ENCODE data around the gene CCDC149.

DNA sequence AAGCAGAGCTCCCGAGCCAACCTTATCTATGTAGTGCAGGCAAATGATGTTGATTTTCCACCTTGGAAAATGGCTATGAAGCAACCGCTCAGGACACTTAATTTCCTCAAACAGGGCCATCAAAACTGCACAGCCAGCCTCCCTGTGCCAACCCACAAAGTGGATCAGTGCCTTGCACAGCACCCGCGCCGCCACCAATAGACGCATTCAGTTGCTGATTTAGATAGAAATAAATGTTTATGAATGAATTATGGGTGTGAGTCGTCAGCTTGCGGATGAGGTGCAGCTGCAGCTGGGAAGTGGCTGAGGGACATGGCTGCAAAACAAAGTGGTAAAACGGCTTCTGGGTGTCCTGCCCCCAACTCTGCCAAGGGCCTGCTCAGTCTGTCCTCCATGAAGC, 70.5 kb downstream of the CCDC149 start:
- TF ChIP-seq POLR2A (IDR thresholded peaks at IDR 0.05; ENCODE audit: low read depth, low read length) (no peak), CTCF (conservative IDR thresholded peaks at IDR 0.05; ENCODE audit: low read depth, low read length) (no peak), USF2 (IDR thresholded peaks at IDR 0.05; ENCODE audit: low read depth, low read length) (no peak), RFX5 (IDR thresholded peaks at IDR 0.05; ENCODE audit: low read depth, low read length) (no peak)

All from IMR-90 (cell line).